Activated CD4-positive, alpha-beta T cell treated with anti-CD3 and anti-CD28 coated beads, Interleukin-2, amount 50 U/mL, for 48 hours (primary cell): ENCODE results near the gene TSPAN16.
A peak's percentile ranks its signal among the peaks of the same experiment; 100 is the strongest.
"Not testable (repeated sequence)": the region's sequence is repeated elsewhere in the genome, so short reads cannot be mapped to it uniquely, and the experiment has no call there.

Experiments used
- DNase-seq, 2 experiments: peaks; one replicate each; pipeline ENCODE4 v3.0.0-alpha.2; 2020

TSPAN16 gene

GRCh38 chr19:11269408-11269807 is 26.6 kb upstream of the TSPAN16 start:
- no peak for DNase-seq

GRCh38 chr19:11273296-11273695 is 22.7 kb upstream of the TSPAN16 start:
- no peak for DNase-seq

- DNase-seq: no peak
Measured at GRCh38 chr19:11273989-11274388, 22.0 kb upstream of the TSPAN16 start.

DNA sequence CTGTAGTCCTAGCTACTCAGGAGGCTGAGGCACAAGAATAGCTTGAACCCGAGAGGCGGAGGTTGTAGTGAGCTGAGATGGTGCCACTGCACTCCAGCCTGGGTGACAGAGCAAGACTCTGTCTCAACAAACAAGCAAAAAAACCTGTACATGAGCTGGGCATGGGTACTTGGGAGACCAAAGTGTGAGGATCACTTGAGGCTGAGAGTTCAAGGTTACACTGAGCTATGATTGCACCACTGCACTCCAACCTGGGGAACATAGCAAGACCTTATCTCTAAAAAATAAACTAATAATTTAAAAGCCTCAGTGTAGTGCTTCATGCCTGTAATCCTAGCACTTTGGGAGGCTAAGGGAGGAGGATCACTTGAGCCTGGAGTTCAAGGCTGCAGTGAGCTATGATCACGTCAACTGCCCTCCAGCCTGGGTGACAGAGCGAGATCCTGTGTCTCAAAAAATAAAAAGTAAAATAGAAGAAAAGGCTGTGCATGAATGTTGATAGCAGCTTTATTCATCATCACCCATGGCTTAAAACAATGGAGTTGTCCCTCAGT is 21.4 kb upstream of the TSPAN16 start:
- no peak for DNase-seq

GRCh38 chr19:11278670-11279069 is 17.3 kb upstream of the TSPAN16 start:
- DNase-seq: no peak

GRCh38 chr19:11279505-11280236 is 16.3 kb upstream of the TSPAN16 start:
- peak; percentile 13 to 35 for DNase-seq

DNA sequence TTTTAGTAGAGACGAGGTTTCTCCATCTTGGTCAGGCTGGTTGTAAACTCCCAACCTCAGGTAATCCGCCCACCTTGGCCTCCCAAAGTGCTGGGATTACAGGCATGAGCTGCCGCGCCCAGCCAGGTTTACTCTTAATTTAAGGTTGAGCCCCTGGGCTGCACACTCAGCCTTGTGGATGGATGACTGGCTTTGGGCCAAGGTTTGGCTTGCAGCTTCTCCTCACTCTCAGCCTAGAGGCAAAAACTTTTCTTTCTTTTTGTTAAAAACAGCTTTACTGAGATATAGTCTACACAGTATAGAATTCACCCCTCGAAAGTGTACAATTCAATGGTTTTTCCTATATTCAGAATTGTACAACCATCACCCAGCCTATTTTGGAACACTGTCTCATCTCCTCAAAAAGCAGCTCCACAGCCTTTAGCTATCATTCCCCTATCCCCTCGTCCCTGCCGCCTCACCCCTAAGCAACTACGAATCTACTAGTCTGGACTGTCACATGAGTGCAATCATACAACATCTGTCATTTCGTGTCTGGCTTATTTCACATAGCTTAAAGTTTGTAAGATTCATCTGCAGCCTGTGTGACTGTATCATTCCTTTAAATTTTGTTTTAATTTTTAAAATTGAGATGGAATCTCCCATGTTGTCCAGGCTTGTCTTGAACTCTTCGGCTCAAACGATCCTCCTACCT is 14.5 kb upstream of the TSPAN16 start:
- no peak for DNase-seq

GRCh38 chr19:11284515-11284914 is 11.4 kb upstream of the TSPAN16 start:
- no peak for DNase-seq

DNA sequence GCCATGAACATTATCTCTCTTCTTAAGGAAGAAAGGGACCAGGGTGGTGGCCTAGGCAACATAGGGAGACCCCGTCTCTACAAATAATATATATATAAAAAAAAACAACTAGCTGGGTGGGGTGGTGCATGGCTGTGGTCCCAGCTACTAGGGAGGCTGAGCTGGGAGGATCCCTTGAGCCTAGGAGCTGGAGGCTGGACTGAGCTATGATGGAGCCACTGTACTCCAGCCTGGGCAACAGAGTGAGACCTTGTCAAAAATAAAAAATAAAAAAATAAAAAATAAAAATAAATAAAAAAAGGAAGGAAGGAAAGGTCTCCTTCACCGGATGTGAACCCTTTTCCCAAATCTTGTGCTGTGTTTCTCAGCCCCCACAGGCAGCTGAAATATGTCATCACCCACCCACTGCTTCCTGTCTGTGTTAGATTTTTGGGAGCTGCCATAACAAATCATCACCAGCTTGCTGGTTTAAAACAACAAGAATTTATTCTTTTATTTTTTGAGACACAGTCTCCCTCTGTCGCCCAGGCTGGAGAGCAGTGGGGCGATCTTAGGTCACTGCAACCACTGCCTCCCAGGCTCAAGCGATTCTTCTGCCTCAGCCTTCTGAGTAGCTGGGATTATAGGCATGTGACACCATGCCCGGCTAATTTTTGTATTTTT is 9.5 kb upstream of the TSPAN16 start:
- DNase-seq: no peak

GRCh38 chr19:11288349-11288748 is 7.6 kb upstream of the TSPAN16 start:
- DNase-seq: no peak

DNA sequence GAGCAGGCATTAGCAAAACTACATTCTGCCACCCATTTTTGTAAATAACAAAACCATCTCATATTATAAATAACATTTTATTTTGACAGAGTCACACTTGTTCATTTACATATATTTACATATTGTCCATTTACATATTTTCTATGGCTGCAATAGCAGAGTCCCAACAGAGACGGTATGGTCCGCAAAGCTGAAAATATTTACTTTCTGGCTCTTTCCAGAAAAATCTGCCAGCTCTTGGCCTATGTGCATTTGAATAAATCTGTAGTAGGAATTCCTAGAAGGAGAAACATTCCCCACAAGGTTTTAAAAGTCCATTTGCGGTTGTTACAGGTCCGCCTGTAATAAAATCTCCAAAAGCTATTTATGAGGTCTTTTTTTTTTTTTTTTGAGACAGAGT is 5.7 kb upstream of the TSPAN16 start:
- DNase-seq: no peak

DNA sequence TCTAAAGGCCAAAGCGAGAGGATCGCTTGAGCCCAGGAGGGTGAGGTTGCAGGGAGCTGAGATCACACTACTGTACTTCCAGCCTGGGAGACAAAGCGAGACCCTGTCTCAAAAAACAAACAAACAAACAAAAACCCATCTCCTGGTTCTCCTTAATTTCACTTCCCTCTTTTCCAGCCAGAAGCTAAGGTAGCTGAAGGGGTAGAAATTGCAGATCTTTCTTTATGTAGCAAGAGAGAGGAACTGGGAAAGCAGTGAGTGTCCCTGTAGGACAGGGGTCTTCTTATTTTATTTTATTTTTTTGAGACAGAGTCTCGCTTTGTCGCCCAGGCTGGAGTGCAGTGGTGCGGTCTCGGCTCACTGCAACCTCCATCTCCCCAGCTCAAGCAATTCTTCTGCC is 4.5 kb upstream of the TSPAN16 start:
- DNase-seq: no peak

GRCh38 chr19:11291991-11292390 is 4.0 kb upstream of the TSPAN16 start:
- no peak for DNase-seq

GRCh38 chr19:11293433-11294389 is 2.2 kb upstream of the TSPAN16 start:
- DNase-seq: peak; percentile 89 to 92

DNA sequence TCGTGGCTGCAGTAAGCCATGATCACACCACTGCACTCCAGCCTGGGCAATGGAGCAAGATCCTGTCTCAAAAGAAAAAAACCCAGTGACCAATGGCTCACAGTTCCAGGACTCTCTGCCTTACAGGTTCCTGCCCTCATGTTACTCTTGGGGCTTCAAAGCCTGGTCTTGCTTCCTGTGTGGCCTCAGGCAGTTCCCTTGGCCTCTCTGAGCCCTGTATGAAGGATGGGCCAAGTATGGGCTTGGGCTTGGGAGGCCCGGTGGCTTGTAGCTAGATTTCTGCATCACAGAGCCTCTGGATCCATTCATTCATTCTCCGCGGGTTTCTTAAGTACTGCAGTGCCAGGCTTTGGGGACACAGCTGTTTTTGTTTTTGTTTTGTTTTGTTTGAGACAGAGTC is 780 bp upstream of the TSPAN16 start:
- DNase-seq: no peak

GRCh38 chr19:11296264-11296663 is 304 bp downstream of the TSPAN16 start:
- no peak for DNase-seq

DNA sequence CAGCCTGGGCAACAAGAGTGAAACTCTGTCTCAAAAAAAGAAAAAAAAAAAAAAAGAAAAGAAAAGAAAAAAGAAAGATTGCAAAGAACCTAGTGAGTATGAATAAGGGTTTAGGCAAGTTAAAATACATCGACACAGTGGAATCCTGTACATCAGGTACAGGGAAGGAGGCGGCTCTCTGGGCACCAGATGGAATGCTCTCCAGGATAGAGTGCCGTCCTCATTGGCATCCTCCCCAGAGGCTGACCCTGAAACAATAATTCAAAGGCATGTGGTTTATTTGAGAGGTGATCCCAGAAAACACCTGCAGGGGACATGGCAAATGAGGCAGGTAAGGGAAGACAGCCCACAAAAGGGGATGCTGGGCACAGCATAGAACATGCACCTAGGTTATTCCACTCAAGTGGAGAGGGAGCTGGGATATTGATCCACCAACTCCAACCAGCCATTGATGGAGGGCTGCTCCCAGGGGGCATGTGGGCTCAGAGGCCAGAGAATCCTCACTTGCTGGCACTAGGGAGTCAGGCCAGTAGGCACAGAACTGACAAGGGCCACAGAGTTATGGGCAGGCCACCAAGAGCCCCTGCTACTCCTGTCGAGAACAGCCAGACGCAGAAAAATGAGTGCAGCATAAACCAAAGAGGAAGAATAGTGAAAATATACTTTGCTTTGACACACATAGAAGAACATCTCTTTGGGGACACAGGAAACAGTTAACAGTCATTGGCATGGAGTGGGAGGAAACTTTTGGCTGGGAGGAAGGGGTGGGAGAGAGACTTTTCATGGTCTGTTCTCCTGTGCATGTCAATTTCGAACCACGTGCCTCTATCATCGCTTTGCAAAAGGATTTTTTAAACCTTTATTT is 4.2 kb downstream of the TSPAN16 start:
- no peak for DNase-seq

GRCh38 chr19:11300811-11301120 is 4.8 kb downstream of the TSPAN16 start:
- no peak for DNase-seq

- no peak for DNase-seq
Measured at GRCh38 chr19:11304936-11305335, 9.0 kb downstream of the TSPAN16 start.

- DNase-seq: no peak
Measured at GRCh38 chr19:11306337-11306736, 10.4 kb downstream of the TSPAN16 start.

GRCh38 chr19:11320278-11320995 is 24.5 kb downstream of the TSPAN16 start:
- DNase-seq: not testable (repeated sequence)
